Measurements from ENCODE around the gene BBS4.

BBS4 gene

DNA sequence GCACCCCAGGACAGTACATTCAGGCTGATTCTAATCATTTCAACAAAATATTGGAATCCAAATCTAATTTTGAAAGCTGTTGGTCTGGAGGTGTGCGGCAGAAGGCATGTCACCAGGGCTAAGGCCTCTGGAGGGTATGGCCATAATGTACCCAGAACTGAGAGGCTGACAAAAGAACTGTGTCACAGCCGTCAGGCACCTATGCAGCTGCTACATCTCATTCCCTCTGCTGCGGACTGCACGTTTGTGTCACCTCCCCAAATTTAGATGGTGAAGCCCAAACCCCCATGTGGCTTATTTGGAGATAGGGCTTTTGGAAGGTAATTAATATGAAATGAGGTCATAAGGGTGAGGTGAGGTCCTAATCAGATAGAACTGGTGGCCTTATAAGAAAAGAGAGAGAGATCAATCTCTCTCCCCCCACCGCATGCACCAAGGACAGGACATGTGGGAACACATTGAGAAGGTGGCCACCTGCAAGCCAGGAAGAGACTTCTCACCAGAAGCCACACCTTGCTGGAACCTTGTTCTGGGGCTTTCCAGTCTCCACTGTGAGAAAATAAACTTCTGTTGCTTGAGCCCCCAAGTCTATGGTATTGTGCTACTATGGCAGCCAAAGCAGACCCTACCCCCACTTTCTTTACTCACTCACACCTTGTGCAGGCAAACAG is 74.7 kb downstream of the BBS4 start:
- no peak for DNase-seq (ENCODE audit: low read depth)

DNA sequence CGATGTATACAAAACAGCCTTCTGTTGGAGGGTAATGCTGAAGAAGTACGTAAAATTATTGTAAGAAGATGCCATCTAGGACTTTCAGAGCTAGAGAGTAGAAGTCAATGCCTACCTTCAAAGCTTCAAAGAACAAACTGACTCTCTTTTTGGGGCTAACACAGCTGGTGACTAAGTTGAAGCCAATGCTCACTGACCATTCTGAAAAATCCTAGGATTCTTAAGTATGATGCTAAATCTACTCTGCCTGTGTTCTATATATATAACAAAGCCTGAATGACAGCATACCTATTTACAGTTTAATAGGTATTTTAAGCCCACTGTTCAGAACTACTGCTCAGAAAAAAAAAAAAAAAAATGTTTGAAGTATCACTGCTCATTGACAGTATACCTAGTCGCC is 78.6 kb downstream of the BBS4 start:
- DNase-seq (ENCODE audit: low read depth), result no peak

DNA sequence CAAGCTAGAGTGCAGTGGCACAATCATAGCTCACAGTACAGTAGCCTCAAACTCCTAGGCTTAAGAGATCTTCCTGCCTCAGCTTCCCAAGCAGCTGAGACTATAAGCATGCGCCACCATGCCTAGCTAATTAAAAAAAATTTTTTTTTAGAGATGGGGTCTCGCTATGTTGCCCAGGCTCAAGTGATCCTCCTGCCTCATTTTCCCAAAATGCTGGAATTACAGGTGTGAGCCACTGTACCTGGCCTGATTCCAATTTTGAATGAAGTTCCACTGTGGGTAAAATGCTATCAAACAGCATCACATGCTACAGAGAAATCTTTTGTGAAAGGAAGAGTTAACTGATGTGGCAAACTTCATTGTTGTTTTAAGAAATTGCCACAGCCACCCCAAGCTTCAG is 80.0 kb downstream of the BBS4 start:
- no peak for DNase-seq (ENCODE audit: low read depth)

DNA sequence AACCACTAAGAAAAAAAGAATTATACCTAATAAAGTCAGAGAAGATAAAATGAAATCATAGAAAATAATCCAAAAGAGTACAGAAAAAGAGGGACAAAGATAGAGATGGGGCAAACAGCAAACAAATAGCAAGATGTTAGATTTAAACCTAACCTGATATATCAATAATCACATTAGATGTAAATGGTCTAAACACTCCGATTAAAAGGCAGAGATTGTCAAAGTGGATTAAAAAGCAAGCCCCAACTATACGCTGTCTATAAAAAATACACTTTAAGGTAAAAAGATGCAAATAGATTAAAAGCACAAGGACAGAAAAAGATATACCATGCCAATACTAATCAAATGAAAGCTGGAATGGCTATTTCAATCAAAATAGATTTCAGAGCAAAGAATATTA is 80.8 kb downstream of the BBS4 start:
- no peak for DNase-seq (ENCODE audit: low read depth)

DNA sequence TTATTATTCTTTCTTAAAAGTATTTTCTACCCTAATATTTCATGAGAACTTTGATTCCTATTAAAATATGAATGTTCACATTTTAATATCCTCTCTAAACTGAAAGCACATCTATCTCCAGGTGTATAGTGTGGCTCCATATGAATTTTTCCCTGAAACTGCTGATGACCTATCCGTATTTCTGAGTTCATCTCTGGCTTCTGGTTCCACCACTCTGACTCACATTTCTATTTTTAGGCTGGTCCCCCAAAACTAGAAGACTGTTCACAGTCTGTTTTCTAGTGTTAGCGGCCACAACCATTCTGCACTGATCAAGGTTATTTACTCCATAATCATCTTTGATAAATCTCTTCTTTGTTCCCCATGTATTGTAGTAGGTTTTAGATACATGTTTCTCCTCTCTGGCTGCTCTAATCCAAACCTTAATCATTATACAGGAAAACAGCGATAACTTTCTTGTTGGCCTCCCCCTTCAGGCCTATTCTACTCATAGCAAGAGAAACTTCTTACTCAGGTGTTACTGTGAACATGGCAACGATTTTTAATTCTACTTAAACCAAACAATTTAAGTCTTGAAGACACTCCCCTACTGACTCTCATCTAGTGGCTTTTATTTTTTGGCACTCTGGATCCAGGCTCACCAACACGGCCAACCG is 84.8 kb downstream of the BBS4 start:
- DNase-seq (ENCODE audit: low read depth), result no peak

DNA sequence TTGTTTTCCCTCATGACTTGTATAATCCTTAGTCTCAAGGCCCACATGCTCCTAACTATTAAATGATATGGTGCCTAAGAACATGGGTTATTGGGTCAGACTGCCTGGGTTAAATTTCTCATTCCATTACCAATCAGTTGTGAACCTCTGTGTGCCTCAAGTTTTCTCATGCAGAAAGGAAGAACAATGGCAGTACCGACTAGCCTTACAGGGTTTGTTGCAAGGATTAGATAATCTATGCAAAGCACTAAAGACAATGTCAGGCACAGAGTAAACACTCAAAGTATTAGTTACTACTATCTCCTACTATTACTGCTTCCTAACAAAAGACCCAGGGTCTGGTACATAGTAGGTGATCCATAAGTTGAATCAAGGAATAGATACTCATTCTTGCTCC is 85.3 kb downstream of the BBS4 start:
- no peak for DNase-seq (ENCODE audit: low read depth)

DNA sequence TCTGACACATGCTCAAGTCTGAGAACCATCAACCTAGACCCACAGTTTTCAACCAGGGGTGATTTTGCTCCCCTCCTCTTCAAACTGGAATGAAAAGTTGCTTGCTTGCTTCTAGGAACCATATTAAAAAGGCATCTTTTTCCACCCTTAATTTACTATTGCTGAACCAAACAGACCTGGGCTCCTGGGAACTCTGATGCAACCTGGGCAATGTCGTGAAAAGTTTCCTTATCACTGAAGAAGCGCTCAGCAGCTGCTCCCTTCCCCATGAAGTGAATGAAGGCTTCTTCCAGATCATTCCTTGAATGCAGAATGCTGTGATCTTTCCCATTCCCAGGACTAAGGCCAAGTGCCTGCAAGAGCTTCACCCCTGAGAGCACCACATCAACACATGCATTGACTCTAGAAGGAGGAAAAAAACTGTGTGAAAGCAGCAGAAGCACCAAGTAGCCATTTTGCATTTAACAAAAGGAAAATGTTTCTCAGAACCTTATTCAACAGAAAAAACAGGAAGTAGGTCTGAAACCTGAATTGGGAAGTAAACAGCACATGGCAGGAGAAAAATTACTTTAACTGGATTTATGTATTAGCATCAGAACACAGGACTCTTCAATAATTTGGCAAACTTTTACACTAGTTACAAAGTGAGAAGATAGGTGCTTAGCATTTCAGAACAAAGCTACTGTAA is 88.8 kb downstream of the BBS4 start:
- DNase-seq (ENCODE audit: low read depth), result no peak

DNA sequence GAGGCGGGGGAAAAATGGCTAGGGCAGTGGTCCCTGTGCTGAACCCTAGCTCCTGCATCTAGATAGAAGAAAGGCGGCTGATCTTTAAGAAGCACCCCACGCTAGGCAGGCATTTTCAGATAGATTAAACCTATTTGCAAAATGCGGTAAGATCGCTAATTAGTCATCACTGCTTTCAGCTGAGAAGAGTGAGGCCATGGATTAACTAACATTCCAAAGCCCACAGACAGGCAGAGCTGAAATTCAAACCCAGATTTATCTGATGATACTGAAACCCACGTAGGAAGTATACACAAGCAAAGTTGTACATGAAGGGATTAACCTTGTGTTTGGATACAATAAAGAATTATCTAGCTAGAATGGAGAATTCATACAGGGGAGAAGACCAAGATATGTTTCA is 92.8 kb downstream of the BBS4 start:
- DNase-seq (ENCODE audit: low read depth), result no peak

DNA sequence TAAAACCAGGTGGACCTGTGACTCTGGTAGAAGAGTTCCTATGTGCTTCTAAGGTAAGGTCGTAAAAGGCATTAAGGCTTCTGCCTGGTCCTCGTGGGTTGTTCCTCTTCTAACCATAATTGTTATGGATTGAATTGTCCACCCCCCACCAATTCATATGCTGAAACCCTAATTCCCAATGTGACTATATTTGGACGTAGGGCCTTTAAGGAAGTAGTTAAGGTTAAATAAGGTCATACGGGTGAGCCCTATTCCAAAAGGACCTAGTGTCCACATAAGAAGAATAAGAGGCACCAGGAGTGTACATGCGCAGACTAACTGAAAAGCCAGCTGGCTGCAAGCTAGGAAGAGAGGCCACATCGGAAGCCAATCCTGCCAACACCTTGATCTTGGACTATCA is 95.6 kb downstream of the BBS4 start:
- DNase-seq (ENCODE audit: low read depth), result no peak

DNA sequence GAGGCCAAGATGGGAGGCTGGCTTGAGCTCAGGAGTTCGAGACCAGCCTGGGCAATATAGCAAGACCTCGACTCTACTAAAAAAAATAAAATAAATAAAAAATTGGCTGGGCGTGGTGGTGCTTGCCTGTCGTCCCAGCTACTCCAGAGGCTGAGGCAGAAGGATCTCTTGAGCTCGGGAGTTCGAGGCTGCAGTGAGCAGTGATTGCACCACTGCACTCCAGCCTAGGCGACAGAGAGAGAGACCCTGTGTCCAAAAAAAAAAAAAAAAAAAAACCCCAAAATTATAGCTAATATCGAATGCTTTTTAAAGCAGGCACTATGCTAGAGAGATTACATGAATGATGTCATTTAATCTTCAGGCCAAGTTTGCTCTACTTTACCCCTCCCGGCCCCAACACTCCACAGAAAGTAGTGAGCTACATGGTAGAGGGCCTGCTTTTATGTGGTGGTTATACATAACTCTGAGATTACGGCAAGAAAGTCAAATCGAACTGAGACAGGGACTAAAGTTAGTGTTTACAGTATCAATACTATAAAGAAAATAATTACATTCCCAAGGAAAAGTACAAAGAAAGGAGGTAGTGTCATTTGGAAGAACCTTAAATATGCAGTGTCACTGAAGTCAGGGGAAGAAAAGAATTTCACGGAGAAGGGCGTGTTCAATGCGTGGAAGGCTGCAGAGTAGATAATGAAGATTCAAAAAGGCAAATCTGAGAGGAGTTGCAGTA is 96.4 kb downstream of the BBS4 start:
- DNase-seq (ENCODE audit: low read depth), result no peak

DNA sequence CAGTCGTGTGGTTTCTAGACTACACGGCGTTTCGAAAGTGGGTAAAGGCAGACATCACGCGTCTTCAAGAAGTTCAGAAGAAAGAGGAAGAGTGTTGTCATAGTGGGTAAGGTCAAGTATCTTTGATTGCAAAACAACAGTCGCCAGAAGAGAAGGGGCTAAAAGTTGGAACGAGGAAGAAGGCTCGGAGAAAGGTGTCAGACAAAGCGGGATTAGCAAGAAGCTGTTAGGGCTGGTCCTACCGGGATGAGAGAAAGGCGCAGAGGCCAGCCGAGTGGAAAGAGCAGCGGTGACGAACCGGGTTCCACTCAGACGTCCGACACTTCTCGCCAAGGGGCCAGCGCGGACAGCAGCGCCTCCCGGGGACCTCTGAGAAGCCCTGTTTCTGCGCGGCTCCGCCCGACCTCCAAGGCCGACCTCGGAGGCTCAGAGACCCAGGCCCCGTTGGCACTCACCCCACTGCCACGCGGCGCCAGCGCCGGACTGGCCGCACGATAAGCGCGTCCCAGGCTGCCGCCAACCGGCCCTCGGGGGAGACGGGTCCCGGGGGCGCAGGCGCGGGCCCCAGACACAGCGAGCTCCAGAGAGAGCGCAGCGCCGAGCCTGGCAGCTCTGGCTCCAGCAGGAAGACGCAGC is 97.1 kb downstream of the BBS4 start:
- peak; percentile 14 for DNase-seq (ENCODE audit: low read depth)

DNA sequence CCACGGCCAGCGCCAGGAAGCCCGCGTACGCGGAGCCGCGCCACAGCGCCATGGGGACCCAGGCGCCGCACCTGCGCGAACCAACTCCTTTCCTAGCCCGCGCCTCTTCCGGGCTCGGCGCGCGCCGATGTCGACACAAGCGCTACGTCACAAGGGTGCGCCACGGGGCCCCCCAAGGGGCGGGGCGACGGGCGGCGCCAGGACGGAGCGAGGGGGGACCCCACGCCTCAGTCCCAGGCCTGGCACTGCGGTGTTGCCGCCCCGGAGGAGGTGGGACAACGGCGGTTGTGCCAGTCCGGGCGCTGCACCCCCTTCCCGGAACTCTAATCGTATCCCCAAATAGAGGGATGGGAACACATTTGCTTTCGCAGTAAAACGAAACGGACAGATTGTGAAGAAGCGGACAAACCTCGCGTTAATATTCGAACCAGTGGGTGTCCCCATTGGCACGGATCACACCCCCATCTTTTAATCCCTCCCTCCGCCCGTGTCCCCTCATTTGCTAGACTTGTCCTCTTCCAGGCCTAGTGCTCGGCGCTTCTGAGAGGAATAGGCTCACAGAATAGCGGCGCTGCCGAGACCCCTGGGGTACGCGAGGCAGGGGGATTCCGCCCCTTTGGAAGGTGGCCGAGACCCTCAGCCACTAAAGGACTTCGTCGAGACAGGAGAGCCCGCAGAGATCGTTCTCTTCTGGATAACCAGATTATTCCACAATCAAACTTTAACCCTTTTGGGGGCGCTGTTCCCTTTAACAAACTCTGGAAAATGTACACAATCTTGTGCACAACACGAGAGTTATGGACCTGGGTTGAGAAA is 97.8 kb downstream of the BBS4 start, which contains the start of gene ADPGK:
Gene ADPGK (minus strand): TSS at position 119 of the 816 bp plus-strand sequence. CDS start 67 bp downstream, at position 52.
- peak; percentile 91 for DNase-seq (ENCODE audit: low read depth)

DNA sequence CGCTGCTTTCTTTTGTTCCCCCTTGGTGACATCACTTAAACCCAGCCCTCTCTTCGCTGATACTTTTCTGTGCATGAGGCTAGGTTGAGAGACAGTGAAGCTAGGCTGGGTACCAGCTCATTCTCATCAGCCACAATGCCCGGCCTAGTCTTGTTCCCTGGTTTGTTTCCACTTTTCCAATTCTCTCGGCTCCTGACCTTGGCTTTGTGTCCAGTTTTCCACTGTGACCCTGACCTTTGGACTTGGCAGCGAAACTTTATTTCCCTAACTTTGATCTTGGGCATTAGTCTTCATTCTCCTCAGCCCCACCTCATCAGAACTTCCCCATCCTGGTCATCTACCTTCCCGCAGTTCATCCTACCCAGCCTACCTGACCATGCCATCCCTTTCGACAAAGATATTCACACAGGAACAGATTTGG is 98.5 kb downstream of the BBS4 start:
- no peak for DNase-seq (ENCODE audit: low read depth)

DNA sequence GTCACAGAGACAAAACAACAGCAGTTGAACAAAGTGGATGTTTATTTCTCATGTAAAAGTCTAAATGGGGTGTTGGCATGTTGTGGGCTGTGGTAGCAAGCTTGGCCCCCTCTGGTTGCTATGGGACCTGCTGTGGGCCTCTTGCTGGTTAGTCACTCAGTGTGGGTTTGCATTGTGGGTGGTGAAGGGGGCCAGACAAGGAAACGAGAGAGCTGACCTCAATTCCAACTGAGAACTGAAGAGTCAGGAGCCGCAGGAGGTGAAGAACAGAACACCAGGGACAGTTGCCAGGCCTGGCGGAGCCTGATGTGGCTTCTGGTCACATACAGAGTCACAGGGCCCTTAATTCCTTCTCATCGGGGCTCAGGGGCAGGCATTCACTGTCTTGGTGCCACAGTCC is 99.4 kb downstream of the BBS4 start:
- DNase-seq (ENCODE audit: low read depth), result peak; percentile 55

DNA sequence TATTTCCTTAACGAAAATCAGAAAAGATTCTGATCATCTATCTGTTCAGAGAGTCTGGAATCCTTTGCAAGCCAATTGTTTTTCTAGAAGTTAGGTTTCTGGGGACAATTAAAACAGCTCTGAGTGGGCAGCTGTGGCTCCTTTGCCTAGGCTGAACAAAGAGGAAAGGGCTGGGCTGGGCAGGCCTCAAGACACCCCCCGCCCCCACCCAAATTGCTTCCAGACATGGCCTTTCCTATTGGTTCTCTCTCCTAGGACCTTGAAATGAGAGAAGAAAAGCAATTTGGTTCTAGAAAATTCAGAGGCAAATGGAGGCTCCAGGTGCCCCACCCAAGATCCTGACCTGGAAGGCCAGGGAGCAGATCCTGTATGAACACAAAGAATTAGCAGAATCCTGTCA is 99.8 kb downstream of the BBS4 start:
- no peak for DNase-seq (ENCODE audit: low read depth)

DNA sequence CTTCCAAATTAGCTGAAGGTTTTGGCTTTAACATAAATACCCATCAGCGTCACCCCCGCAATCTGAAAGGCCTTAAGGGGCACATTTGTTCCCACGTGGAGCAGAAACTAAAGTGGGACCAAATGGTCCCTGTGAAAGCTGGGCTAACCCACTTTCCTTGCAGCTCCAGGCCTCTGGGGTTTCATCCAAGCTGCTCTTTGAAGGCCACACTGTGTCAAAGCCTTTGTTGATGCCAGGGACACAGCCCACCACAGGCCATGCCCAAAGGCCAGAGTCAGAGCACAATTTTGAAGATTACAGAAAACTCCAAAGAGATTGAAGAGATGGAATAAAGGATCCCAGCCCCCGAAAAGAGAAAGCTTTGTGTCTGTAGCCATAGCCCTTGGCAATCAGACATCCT is 100.2 kb downstream of the BBS4 start:
- no peak for DNase-seq (ENCODE audit: low read depth)

DNA sequence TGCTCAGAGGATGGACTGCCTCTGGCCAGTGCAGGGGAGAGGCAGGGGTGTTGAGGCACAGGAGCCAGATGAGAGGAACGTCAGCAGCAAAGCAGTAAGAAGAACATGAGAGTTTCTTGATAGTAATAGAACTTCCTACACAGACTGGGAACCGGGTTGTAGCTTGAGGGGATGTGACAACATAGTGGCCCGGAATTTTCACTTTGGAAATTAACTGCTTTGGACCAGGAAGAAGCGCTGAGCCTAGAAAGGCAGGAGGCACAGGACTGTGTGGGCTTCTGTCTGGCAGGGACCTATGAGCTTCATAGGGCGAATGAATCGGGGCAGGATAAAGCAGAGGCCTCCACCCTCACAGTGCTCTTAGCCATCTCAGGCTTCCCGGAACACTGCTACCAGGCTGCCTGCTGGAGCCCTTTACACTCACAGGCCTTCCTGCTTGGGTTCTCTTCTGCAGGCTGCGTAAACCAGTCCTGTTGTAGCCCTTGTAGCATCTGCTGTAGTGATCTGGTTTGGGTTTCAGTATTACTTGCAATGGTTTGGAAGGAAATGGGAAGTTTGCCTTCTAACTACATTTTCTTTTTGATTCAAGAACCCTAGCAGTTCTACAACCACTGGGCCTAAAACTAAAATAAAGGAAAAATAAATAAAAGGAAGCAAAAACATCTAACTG is 100.8 kb downstream of the BBS4 start:
- DNase-seq (ENCODE audit: low read depth), result no peak

DNA sequence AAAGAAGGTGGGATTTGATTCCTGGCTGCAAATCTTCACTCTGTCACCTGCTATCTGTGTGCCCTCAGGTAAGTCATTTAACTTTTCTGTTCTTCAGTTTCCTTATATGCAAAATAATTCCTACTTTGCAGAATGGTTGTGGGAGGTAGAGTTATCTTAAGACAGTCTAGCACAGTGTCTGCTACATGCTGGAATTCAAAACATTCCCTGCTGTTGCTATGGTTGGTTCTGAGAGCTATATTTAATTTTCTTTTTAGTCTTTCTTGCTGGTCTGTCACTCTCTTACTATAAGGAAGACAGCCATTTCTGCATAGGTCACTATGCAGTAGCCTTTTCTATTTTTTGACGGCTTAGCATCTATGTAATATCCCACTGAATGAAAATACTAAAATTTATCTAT is 101.5 kb downstream of the BBS4 start:
- DNase-seq (ENCODE audit: low read depth), result no peak

Measured in activated gamma-delta T cell treated with anti-CD3 and anti-CD28 coated beads, Interleukin-2, amount 50 U/mL, for 16 hours (primary cell).